MM.1S (cell line): ENCODE data around the gene FHIT.

ENCODE experiments used
- CTCF ChIP-seq: fragments of 300-600 bp; sonication (generic); IDR thresholded peaks from 2 replicates; pipeline ENCODE4 v1.5.1; 2016; ENCODE audit warnings: antibody characterized with exemption, low read length, mixed read lengths
- EZH2 ChIP-seq: fragments of 300-600 bp; sonication (generic); optimal IDR thresholded peaks from 2 replicates; pipeline ENCODE3; 2017; ENCODE audit warnings: low read depth, mild to moderate bottlenecking, antibody characterized with exemption, low read length, mixed read lengths
- EZH2phosphoT487 ChIP-seq: fragments of 300-600 bp; sonication (generic); IDR thresholded peaks from 2 replicates; pipeline ENCODE4 v1.6.1; 2018; ENCODE audit warnings: antibody characterized with exemption, low read length

DNA sequence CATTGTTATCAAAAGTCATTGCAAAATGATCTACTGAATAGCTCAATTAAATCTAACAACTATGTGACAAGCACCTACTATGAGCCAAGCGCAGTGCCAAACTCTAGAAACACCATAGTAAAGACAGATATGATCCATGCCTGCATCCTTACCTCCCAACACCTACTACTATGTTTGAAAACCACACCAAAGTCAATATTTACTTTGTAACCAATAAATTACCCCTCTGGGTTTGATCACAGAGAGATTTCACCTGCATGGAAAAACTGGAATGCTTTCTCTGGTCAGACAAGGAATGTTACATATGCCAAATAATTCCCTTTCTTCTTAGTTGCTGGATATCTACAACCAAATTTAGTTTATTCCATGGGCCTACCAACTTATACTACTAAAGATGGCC lies 422.2 kb downstream of the FHIT start:
- TF ChIP-seq CTCF (no peak), EZH2phosphoT487 (no peak), EZH2 (no peak)
